Measurements from ENCODE around the gene SCN5A.

The SCN5A gene

DNA sequence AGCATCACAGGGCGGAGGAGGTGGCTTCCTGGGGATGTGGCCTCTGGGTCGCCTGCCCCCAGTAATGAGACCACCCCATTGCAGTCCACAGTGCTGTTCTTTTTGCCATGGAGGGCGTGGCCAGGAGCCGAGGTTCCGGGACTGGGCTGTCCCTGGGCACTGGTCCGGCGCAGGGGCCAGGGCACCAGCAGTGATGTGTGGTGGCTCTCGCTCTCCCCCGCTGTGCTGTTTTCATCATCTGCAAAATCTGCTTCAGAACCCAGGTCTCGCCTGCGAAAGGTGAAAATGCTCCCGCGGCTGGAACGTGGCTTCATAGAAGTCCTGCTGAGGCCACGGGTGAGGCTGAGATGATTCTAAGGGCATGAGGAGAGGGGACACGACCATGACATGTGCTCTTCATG is 45.8 kb downstream of the SCN5A start:
- in situ Hi-C loops (cut with MboI; ENCODE audit: low sequenced_read_pairs) = no loop called here

- in situ Hi-C loops (cut with MboI; ENCODE audit: low sequenced_read_pairs) = no loop called here
These were observed 46.8 kb downstream of the SCN5A start for GRCh38 chr3:38602576-38603250.

DNA sequence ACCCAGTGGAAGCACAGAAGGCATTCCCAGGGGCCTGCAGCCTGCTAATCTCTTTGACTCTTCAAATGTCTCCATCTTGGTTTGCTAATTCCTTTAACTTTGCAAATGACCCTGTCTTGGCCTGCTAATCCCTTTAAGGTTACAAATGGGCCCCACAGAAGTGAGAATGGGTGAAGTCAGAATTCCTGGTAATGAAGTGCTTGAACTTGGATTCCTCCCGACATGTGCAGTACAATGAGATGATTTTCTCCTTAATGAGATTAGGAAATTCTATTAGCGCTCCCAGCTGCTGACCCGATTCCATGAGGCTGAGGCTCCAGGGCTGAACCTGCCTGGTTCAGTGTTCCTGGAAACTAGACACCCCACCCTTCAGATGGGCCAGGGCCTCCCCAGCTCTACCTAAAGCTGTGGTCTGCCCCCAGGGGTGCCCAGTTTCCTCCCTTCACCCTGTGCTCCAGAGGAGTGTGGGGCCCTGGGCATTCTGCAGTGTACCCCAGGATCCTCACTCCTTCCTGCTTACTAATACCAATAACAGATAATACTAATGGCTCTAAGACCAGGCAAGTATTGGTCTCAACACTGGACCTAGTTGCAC is 47.4 kb downstream of the SCN5A start:
- in situ Hi-C loops (cut with MboI; ENCODE audit: low sequenced_read_pairs) = no loop called here

GRCh38 chr3:38600551-38600950 is 48.9 kb downstream of the SCN5A start:
- in situ Hi-C loops (cut with MboI; ENCODE audit: low sequenced_read_pairs) = no loop called here

DNA sequence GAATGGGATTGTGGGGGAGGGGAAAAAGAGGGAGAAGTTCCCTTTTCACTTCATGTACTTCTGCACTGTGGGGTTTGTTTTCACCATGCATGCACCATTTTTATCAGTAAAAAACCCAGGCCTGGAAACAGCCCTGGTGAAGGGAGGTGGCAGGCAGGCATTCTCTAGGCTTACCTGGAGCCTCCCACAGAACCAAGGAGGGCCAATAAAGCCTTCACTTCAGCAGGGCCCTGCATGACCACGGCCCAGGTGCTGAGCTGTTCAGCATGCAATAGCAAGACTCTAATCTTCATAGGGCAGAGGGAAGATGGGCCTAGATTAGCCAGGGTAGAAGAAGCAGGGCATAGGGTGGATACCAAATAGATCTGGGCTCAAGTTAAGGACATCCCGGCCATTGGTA is 49.6 kb downstream of the SCN5A start:
- in situ Hi-C loops (cut with MboI; ENCODE audit: low sequenced_read_pairs) = no loop called here

DNA sequence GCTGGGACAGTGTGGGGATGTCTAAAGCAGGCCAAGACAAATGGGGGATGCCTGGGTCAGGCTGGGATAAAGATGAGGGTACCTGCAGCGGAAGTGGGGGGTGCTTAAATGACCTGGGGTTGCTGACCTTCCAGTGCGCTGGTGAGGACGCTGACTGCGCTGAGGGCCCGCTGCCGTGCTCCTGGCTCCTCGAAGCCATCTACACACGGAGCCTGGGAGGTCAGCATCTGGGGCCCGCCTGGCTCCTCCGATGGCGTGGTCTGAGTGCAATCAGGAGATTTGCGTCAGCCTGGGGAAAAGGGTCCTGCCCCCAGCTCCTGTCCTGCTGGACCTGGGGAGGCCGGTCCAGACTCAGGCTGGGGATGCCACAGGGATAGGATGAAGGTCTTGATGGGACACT is 50.7 kb downstream of the SCN5A start:
- in situ Hi-C loops (cut with MboI; ENCODE audit: low sequenced_read_pairs) = no loop called here

GRCh38 chr3:38597502-38598060 is 51.9 kb downstream of the SCN5A start:
- in situ Hi-C loops (cut with MboI; ENCODE audit: low sequenced_read_pairs) = no loop called here

DNA sequence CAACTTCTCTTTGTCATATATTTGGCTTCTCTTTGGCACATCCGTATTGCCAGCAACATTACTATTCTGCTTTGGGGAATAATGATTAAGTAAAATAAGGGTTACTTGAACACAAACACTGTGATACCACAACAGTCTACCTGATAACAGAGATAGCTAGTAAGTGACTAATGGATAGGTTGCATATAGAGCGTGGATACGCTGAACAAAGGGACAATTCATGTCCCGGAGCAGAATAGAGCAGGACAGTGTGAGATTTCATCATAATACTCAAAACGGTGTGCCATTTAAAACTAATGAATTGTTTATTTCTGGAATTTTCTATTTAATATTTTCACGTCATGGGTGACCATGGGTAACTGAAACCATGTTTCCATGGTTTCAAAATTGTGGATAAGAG is 54.1 kb downstream of the SCN5A start:
- in situ Hi-C loops (cut with MboI; ENCODE audit: low sequenced_read_pairs) = no loop called here

DNA sequence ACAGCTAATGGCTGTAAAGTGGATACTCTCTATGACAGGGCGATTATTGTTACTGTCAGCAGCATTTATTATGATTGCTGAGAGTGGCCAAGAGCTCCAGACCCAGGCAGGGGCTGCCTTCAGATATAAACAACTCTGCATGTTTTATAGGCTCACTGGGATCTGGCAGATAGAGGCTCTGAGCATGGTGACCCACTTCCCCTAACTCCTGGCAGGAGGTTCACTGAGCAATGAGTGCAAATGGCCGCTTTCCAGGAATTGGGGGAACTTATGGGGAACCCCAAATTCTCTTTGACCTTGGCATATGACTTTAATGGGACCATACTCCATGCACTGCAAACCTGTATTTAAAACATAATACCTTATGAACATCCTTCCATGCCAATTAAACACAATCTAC is 59.0 kb downstream of the SCN5A start:
- in situ Hi-C loops (cut with MboI; ENCODE audit: low sequenced_read_pairs) = no loop called here

GRCh38 chr3:38588995-38589937 is 60.2 kb downstream of the SCN5A start:
- in situ Hi-C loops (cut with MboI; ENCODE audit: low sequenced_read_pairs) = no loop called here

- in situ Hi-C loops (cut with MboI; ENCODE audit: low sequenced_read_pairs) = no loop called here
These were observed 61.0 kb downstream of the SCN5A start for GRCh38 chr3:38588371-38588971.

DNA sequence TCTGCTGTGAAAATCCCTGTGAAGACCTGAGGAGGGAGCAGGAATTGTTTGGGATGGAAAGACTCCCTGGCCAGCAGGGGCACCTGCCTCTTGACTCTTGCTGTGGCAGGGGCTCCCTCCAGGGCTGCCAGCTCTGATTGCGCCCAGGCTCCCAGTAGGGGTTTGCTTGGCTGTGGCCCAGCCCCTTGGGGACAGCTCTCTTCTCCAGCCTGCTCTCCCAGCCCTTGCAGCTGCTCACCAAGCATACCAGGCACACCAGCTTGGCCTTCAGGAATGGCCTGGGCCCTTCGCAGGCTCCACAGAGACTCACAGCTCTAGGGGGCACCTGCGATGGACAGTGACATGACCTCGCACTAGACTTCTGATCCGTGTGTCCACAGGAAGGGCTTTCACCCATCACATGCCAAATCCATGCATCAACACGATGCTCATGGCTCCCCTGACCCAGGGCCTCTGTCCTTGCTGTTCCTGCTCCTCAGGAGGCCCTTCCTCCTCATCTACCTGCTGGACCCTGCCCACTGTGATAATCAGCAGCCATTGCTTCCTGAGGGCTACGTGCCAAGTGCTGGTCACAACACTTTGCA is 61.8 kb downstream of the SCN5A start:
- in situ Hi-C loops (cut with MboI; ENCODE audit: low sequenced_read_pairs) = no loop called here

DNA sequence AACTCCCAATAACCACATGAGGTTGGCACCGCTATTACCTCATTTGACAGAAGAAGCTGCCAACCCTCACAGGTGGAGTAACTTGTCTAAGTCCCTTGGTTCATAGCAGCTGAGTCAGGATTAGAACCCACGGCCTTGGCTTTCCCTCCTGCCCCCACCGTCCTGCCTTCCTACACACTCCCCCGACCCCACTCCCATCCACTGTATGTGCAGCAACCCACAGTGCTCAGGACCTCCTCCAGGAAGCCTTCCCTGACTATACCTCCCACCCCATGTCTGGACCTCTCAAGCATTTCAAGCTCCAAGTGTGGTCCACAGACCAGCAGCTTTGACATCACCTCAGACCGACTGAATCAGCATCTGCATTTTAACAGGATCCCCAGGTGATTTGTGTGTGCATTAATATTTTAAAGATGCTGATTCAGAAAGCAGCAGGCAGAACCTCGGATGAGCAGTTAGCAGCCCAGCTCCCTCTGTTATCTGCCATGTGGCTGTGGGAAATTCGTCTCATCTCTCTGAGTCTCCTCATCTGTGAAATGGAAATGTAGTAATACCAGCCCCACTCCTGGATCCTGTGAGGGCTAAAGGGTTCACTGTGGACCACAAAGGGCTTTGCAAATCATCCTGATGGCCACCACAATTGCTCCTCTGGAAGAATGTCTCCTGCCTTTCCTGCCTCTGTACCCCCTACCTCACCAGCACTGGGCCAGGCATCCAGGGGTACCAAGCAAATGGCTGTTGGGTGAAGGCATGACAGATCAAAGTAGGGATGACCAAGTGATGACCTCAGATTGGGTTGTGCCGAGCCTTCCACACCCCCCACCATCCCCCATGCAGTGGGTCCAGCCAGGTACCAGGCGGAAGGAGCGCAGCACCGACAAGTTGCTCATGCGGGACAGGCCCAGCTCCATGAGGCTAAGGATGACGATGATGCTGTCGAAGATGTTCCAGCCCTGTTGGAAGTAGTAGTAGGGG is 62.7 kb downstream of the SCN5A start:
- in situ Hi-C loops (cut with MboI; ENCODE audit: low sequenced_read_pairs) = no loop called here

- in situ Hi-C loops (cut with MboI; ENCODE audit: low sequenced_read_pairs) = no loop called here
These were observed 63.6 kb downstream of the SCN5A start for GRCh38 chr3:38585791-38586420.

GRCh38 chr3:38583688-38584087 is 65.8 kb downstream of the SCN5A start:
- in situ Hi-C loops (cut with MboI; ENCODE audit: low sequenced_read_pairs) = no loop called here

DNA sequence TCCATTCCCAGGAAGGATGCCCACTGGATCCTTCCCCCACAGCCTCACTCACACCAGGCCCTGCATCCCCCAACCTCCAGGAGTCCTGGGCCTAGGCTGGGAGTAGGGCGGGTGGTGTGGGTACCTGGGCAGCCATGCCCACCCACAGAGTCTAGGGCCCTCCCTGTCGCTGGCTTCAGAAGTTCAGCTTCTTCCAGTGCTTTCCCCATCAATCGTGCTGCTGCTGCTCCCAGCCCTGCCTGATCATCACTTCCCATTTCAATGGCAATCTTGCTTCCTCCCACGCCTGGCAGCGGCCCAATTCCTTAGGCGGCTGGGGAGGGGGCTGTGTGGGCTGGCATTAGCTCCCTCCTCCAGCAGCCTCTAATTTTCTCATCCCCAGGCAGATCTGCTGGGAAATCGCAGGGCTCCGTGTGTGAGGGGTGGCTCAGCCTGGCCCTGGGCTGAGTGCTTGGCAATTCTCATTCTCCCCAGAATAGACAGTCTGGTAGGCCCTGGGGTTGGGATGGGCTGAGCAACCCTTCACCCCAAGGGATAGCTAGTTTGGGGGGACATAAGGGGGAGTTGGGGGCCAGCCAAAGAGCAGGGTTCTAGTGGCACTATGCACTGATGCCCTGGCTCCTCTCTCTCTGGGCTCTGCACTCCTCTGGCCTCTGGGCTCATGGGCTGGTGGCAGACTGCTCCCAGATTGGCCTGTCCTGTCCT is 66.4 kb downstream of the SCN5A start:
- in situ Hi-C loops (cut with MboI; ENCODE audit: low sequenced_read_pairs) = no loop called here

DNA sequence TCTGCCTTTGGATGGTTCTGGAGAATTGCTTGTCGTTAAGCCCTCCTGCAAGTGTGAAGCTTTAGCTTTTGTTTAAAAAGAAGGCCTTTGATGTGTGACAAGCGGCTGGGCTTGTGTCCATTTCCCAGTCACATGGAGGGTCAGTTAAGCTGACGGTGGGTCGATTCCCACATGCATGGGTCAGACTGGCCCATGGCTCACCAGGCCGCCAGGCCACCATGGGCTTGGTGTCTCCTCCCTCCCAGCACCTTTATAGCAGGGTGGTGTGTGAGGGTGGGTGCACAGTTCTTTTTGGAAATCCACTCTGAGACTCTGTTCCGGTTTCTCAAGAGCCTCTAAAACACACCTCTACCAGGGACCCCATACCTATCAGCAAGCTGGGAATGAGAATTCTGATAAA is 67.2 kb downstream of the SCN5A start:
- in situ Hi-C loops (cut with MboI; ENCODE audit: low sequenced_read_pairs) = no loop called here

- in situ Hi-C loops (cut with MboI; ENCODE audit: low sequenced_read_pairs) = no loop called here
These were observed 67.7 kb downstream of the SCN5A start for GRCh38 chr3:38581774-38582173.

Data from HL-60/S4 treated with phorbol 12-myristate 13-acetate at 8.2 ng/mL for 4 days and 3 days (cell line).